ENCODE data around the gene SCAND1. TPM values are rescaled to one million over a fixed set of nuclear protein-coding genes. Genes with fewer than 3 reads are reported as not detected.

The SCAND1 gene
- total and polyA plus RNA-seq, 2 experiments from 2014 or later: 45.7 to 177 TPM

- no peak overlapping the region for H3K4me3 ChIP-seq
- H3K4me2 ChIP-seq: no peak overlapping the region
- no peaks in the 10 kb centered on the region for H3K9me3 ChIP-seq (ENCODE audit: low read depth)
- TF ChIP-seq CTCF (IDR thresholded peaks at IDR 0.05; ENCODE audit: poor library complexity) (no peak), EZH2 (IDR thresholded peaks at IDR 0.05; ENCODE audit: borderline replicate concordance) (no peak), EZH2phosphoT487 (IDR thresholded peaks at IDR 0.05; ENCODE audit: low read depth, severe bottlenecking, unreplicated experiment) (no peak)
- no peaks in the 10 kb centered on the region for H3K9me2 ChIP-seq (replicated peaks; ENCODE audit: insufficient read depth)
- H4K20me1 ChIP-seq (ENCODE audit: insufficient read depth, poor library complexity, severe bottlenecking): no peaks in the 10 kb centered on the region
- no peak overlapping the region for H2AFZ ChIP-seq
- no peaks in the 10 kb centered on the region for H3K27me3 ChIP-seq
- no peak overlapping the region for H3K27ac ChIP-seq
- H3K79me2 ChIP-seq: no peaks in the 10 kb centered on the region
- 84% methylated on average over 3 of the region's 3 CpGs for WGBS (ENCODE audit: low lambda C conversion rate, missing lambda C conversion rate)
- no peak for DNase-seq (ENCODE audit: low spot score)
- no peaks in the 10 kb centered on the region for H3K4me1 ChIP-seq (ENCODE audit: insufficient read depth)
- H3K36me3 ChIP-seq (replicated peaks; ENCODE audit: insufficient read depth, low read depth): no peaks in the 10 kb centered on the region
These were observed 27.7 kb upstream of the SCAND1 start for GRCh38 chr20:35981969-35982368.

- Histone ChIP-seq H3K4me2 (no peak overlapping the region), H3K9me2 (replicated peaks; ENCODE audit: insufficient read depth) (no peaks in the 10 kb centered on the region), H4K20me1 (ENCODE audit: insufficient read depth, poor library complexity, severe bottlenecking) (no peaks in the 10 kb centered on the region), H3K36me3 (replicated peaks; ENCODE audit: insufficient read depth, low read depth) (no peaks in the 10 kb centered on the region), H3K79me2 (no peaks in the 10 kb centered on the region), H2AFZ (no peak overlapping the region), H3K4me1 (ENCODE audit: insufficient read depth) (no peaks in the 10 kb centered on the region), H3K9me3 (ENCODE audit: low read depth) (no peaks in the 10 kb centered on the region), H3K27ac (no peak overlapping the region), H3K27me3 (no peaks in the 10 kb centered on the region), H3K4me3 (no peak overlapping the region)
- no peak for DNase-seq (ENCODE audit: low spot score)
- no peak for TF ChIP-seq CTCF (IDR thresholded peaks at IDR 0.05; ENCODE audit: poor library complexity)
- no peak for TF ChIP-seq EZH2phosphoT487 (IDR thresholded peaks at IDR 0.05; ENCODE audit: low read depth, severe bottlenecking, unreplicated experiment)
- TF ChIP-seq EZH2 (IDR thresholded peaks at IDR 0.05; ENCODE audit: borderline replicate concordance): no peak
- WGBS (ENCODE audit: low lambda C conversion rate, missing lambda C conversion rate): 55% methylated on average over 5 of the region's 5 CpGs
These were observed 25.2 kb upstream of the SCAND1 start for GRCh38 chr20:35979544-35979943.

DNA sequence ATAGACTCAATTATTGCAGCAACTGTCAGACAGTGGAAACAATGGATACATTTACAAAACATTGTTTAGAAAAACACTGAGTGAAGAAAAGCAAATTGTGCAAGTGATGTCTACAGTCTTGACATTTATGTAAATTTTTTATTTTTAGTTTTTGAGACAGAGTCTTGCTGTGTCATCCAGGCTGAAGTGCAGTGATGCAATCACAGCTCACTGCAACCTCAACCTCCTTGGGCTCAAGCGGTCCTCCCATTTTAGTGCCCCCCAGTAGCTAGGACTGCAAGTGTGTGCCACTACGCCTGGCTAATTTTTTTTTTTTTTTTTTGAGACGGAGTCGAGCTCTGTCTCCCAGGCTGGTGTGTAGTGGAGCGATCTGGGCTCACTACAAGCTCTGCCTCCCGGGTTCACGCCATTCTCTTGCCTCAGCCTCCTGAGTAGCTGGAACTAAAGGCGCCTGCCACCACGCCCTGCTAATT is 23.8 kb upstream of the SCAND1 start:
- 93% methylated on average over 9 of the region's 9 CpGs for WGBS (ENCODE audit: low lambda C conversion rate, missing lambda C conversion rate)
- H3K4me2 ChIP-seq: no peak overlapping the region

More for the DNA sequence above, 23.8 kb upstream of the SCAND1 start:
- Histone ChIP-seq H3K9me2 (replicated peaks; ENCODE audit: insufficient read depth) (no peaks in the 10 kb centered on the region), H3K4me3 (no peak overlapping the region), H2AFZ (no peak overlapping the region), H3K9me3 (ENCODE audit: low read depth) (no peaks in the 10 kb centered on the region), H3K79me2 (no peaks in the 10 kb centered on the region), H3K27me3 (no peaks in the 10 kb centered on the region), H3K4me1 (ENCODE audit: insufficient read depth) (no peaks in the 10 kb centered on the region), H4K20me1 (ENCODE audit: insufficient read depth, poor library complexity, severe bottlenecking) (no peaks in the 10 kb centered on the region), H3K36me3 (replicated peaks; ENCODE audit: insufficient read depth, low read depth) (no peaks in the 10 kb centered on the region), H3K27ac (no peak overlapping the region)
- no peak for DNase-seq (ENCODE audit: low spot score)
- TF ChIP-seq CTCF (IDR thresholded peaks at IDR 0.05; ENCODE audit: poor library complexity): no peak
- no peak for TF ChIP-seq EZH2 (IDR thresholded peaks at IDR 0.05; ENCODE audit: borderline replicate concordance)
- no peak for TF ChIP-seq EZH2phosphoT487 (IDR thresholded peaks at IDR 0.05; ENCODE audit: low read depth, severe bottlenecking, unreplicated experiment)
